Spleen (tissue), 7 donors: ENCODE results near the gene TAL2.

Experiments used
- POLR2AphosphoS5 ChIP-seq, 3 donors: sonication (generic); formaldehyde crosslinking; IDR thresholded peaks; one replicate each; pipeline ENCODE4 v1.5.1; 2017; ENCODE audit warnings: antibody characterized with exemption in 3 of 3
- TF ChIP-seq, protein P1 (sequence below), 11 experiments: fragments of 200-600 bp in 7 of 11; fragments of 450-650 bp in 4 of 11; sonication (generic) in 4 of 11; IDR thresholded peaks in 8 of 11; conservative IDR thresholded peaks in 3 of 11; 1 replicate in 7 of 11; 2 replicates in 4 of 11; pipeline versions ENCODE4 v1.4.0 to v1.8.0; 2016 to 2021; ENCODE audit warnings: antibody characterized with exemption in 11 of 11, inconsistent platforms in 4 of 11, mild to moderate bottlenecking in 1 of 11
- donor health status: DM: no; HTN: no; CAD: no; lungs with moderate emphysema.
- donor health status: DM: no; HTN: no; CAD: no.
- donor health status: DM: no; HTN: no; CAD: no.

DNA sequence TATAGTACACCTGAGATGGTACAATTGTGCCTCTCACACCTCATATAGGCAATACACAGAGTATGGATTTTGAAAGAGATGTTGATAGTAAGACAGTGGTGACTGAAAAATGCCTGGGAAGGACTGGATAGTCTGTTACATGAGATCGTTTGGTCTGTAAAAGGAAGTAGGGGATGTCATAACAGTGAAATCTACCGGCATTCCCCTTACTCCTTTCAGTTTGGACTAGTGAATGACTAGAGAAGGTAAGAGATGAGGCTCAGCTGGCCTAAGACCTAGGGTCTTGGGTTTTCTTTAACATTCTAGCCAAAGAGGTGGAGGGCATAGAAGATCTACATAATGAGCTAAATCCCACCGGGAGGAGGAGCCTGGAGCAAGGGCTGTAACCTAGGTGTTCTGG, 8.1 kb downstream of the TAL2 start:
- TF ChIP-seq, protein P1, sequence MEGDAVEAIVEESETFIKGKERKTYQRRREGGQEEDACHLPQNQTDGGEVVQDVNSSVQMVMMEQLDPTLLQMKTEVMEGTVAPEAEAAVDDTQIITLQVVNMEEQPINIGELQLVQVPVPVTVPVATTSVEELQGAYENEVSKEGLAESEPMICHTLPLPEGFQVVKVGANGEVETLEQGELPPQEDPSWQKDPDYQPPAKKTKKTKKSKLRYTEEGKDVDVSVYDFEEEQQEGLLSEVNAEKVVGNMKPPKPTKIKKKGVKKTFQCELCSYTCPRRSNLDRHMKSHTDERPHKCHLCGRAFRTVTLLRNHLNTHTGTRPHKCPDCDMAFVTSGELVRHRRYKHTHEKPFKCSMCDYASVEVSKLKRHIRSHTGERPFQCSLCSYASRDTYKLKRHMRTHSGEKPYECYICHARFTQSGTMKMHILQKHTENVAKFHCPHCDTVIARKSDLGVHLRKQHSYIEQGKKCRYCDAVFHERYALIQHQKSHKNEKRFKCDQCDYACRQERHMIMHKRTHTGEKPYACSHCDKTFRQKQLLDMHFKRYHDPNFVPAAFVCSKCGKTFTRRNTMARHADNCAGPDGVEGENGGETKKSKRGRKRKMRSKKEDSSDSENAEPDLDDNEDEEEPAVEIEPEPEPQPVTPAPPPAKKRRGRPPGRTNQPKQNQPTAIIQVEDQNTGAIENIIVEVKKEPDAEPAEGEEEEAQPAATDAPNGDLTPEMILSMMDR (IDR thresholded peaks at IDR 0.05 in 8 of 11, conservative IDR thresholded peaks at IDR 0.05 in 3 of 11) = no peak
- TF ChIP-seq POLR2AphosphoS5 (IDR thresholded peaks at IDR 0.05) = no peak
